Lower lobe of right lung (tissue), 2 donors: ENCODE measurements around the gene CBR4. TPM values are rescaled to one million over a fixed set of nuclear protein-coding genes. Genes with fewer than 3 reads are reported as not detected.
"Not testable (repeated sequence)": the region's sequence is repeated elsewhere in the genome, so short reads cannot be mapped to it uniquely, and the experiment has no call there.

Experiments
- ATAC-seq, 2 donors: fragments of 200-7000 bp; cut with Tn5 transposase; one replicate each; pipeline ENCODE4 v1.9.1; 2020 to 2022; ENCODE audit warnings: mild to moderate bottlenecking in 2 of 2, moderate library complexity in 2 of 2
- DNase-seq: peaks from one replicate; pipeline ENCODE4 v3.0.0-alpha.2; 2020
- H3K27ac ChIP-seq: fragments of 200-600 bp; one replicate; pipeline ENCODE4 v1.8.0; 2022
- H3K27me3 ChIP-seq: fragments of 200-600 bp; one replicate; pipeline ENCODE4 v1.8.0; 2022; ENCODE audit warnings: low read depth
- H3K36me3 ChIP-seq: fragments of 200-600 bp; one replicate; pipeline ENCODE4 v1.8.0; 2022; ENCODE audit warnings: mild to moderate bottlenecking
- H3K4me1 ChIP-seq: fragments of 200-600 bp; one replicate; pipeline ENCODE4 v1.8.0; 2022
- H3K4me3 ChIP-seq: fragments of 200-600 bp; one replicate; pipeline ENCODE4 v1.8.0; 2022; ENCODE audit warnings: mild to moderate bottlenecking
- H3K9me3 ChIP-seq: fragments of 200-600 bp; one replicate; pipeline ENCODE4 v1.8.0; 2022
- CTCF ChIP-seq: fragments of 200-600 bp; IDR thresholded peaks from one replicate; pipeline ENCODE4 v1.8.0; 2022; ENCODE audit warnings: antibody characterized with exemption, mild to moderate bottlenecking
- intact Hi-C: fragments of 100-400 bp; cut with DNase I; formaldehyde crosslinking; loops from one replicate; pipeline ENCODE4 v1.11.0; 2022
- total RNA-seq: library from RNA; stranded (reverse); fragmentation: NEBNext Ultra II Directional; extraction: Animal tissue kit (Norgen Biotek cat#: 25700); gene quantifications from one replicate; pipeline ENCODE4 v1.2.1, GENCODE V29; 2021
- donor health status: DM: no; HTN: yes; CAD: no; lungs with severe emphysema.

Gene CBR4
- total RNA-seq, 1 donor from 2014 or later: 17.3 TPM

GRCh38 chr4:168995537-168996295, 14.3 kb downstream of the CBR4 start:
- H3K9me3 ChIP-seq: no peaks in the 10 kb centered on the region
- H3K36me3 ChIP-seq: peaks cover 14% of the 10 kb centered on the region
- DNase-seq (no peak), ATAC-seq (peak in 1 of 2 donors; percentile 73)
- intact Hi-C loops: no loop called here
- no peak overlapping the region for H3K27ac ChIP-seq
- no peak for TF ChIP-seq CTCF
- H3K27me3 ChIP-seq: no peaks in the 10 kb centered on the region
- no peak overlapping the region for H3K4me3 ChIP-seq
- H3K4me1 ChIP-seq: no peaks in the 10 kb centered on the region

- ATAC-seq: peak; percentile 80 to 90
- peaks cover 13% of the 10 kb centered on the region for H3K36me3 ChIP-seq
- no peaks in the 10 kb centered on the region for H3K4me1 ChIP-seq
- no peaks in the 10 kb centered on the region for H3K9me3 ChIP-seq
- no peak overlapping the region for H3K4me3 ChIP-seq
- no peaks in the 10 kb centered on the region for H3K27me3 ChIP-seq
- no peak for DNase-seq
- no peak for TF ChIP-seq CTCF
- no peak overlapping the region for H3K27ac ChIP-seq
- intact Hi-C loops: no loop called here
Measured at GRCh38 chr4:168994958-168995357, 15.1 kb downstream of the CBR4 start.

DNA sequence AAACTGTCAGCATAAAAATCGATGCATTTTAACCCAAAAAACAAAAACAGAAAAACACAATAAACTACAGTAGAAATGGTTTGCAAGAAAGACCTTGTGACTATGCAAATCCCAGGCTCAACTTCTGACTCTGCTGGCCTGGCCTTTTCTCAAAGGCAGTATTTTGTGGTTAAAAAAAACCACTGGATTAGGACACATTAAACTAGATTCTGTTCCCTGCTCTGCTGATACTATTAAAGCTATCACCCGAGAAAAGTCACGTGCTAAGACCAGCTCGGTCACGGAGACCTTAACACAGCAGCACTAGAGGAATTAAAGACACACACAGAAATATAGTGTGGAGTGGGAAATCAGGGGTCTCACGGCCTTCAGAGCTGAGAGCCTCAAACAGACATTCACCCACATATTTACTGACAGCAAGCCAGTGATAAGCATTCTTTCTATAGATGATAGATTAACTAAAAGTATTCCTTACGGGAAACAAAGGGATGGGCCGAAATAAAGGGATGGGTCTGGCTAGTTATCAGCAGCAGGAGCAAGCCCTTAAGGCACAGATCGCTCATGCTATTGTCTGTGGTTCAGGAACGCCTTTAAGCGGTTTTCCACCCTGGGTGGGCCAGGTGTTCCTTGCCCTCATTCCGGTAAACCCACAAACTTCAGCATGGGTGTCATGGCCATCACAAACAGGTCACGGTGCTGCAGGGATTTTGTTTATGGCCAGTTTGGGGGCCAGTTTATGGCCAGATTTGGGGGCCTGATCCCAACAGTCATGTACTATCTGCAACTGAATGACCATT, 16.1 kb downstream of the CBR4 start:
- H3K9me3 ChIP-seq: no peaks in the 10 kb centered on the region
- ATAC-seq (peak in 1 of 2 donors; percentile 43), DNase-seq (no peak)
- no peak for TF ChIP-seq CTCF
- no peak overlapping the region for H3K27ac ChIP-seq
- H3K27me3 ChIP-seq: no peaks in the 10 kb centered on the region
- peaks cover 23% of the 10 kb centered on the region for H3K36me3 ChIP-seq
- H3K4me1 ChIP-seq: no peaks in the 10 kb centered on the region
- intact Hi-C loops: no loop called here
- no peak overlapping the region for H3K4me3 ChIP-seq

GRCh38 chr4:168992952-168993482, 17.0 kb downstream of the CBR4 start:
- ATAC-seq, H3K4me1 ChIP-seq, H3K27me3 ChIP-seq, DNase-seq, H3K27ac ChIP-seq, intact Hi-C loops, H3K4me3 ChIP-seq, H3K9me3 ChIP-seq: not testable (repeated sequence)
- peaks cover 28% of the 10 kb centered on the region for H3K36me3 ChIP-seq

- ATAC-seq: no peak
Measured at GRCh38 chr4:168981942-168982341, 28.1 kb downstream of the CBR4 start.

More at GRCh38 chr4:168981942-168982341, 28.1 kb downstream of the CBR4 start:
- Histone ChIP-seq H3K4me1 (no peaks in the 10 kb centered on the region), H3K9me3 (peaks cover 14% of the 10 kb centered on the region), H3K27ac (no peak overlapping the region), H3K36me3 (peaks cover 12% of the 10 kb centered on the region), H3K27me3 (no peaks in the 10 kb centered on the region), H3K4me3 (no peak overlapping the region)
- no peak for TF ChIP-seq CTCF
- DNase-seq: no peak
- intact Hi-C loops: no loop called here
